Panc1 (cell line): Measurements from ENCODE around the gene VWF.
"Not testable (repeated sequence)": the region's sequence is repeated elsewhere in the genome, so short reads cannot be mapped to it uniquely, and the experiment has no call there.

ENCODE experiments used
- CTCF ChIP-seq: fragments of 450-650 bp; IDR thresholded peaks from 2 replicates; pipeline ENCODE4 v1.5.1; 2017; ENCODE audit warnings: mild to moderate bottlenecking
- POLR2AphosphoS5 ChIP-seq: IDR thresholded peaks from 2 replicates; pipeline ENCODE4 v1.6.1; 2012; ENCODE audit warnings: mild to moderate bottlenecking, low read depth, low read length, moderate library complexity

- not testable (repeated sequence) for TF ChIP-seq CTCF, POLR2AphosphoS5
Measured at GRCh38 chr12:6142368-6143302, 18.2 kb upstream of the VWF start.
